Activated CD8-positive, alpha-beta T cell treated with anti-CD3 and anti-CD28 coated beads for 36 hours (primary cell): Measurements from ENCODE around the gene CBR1. TPM values are rescaled to one million over a fixed set of nuclear protein-coding genes. Genes with fewer than 3 reads are reported as not detected.

Experiments used
- ATAC-seq: fragments of 200-7000 bp; cut with Tn5 transposase; one replicate; pipeline ENCODE4 v1.10.0; 2021; ENCODE audit warnings: mild to moderate bottlenecking, moderate library complexity
- CTCF ChIA-PET: fragments of 350-600 bp; sonication (Branson Sonifier 250); formaldehyde crosslinking; loops from one replicate; lab custom pipeline; 2021; ENCODE audit warnings: antibody characterized with exemption; lab: Charles Lee
- POLR2A ChIA-PET: fragments of 350-600 bp; sonication (Branson Sonifier 250); formaldehyde crosslinking; loops from one replicate; lab custom pipeline; 2021; ENCODE audit warnings: antibody characterized with exemption; lab: Charles Lee
- DNase-seq: peaks from one replicate; pipeline ENCODE4 v3.0.0-alpha.2; 2020
- H3K27ac Mint-ChIP-seq: one replicate; pipeline ENCODE4 v1.8.0; 2021; ENCODE audit warnings: mild to moderate bottlenecking, mixed read lengths
- H3K27me3 Mint-ChIP-seq: one replicate; pipeline ENCODE4 v1.8.0; 2021; ENCODE audit warnings: mixed read lengths
- H3K36me3 Mint-ChIP-seq: one replicate; pipeline ENCODE4 v1.8.0; 2021; ENCODE audit warnings: low read depth, mixed read lengths
- H3K4me1 Mint-ChIP-seq: one replicate; pipeline ENCODE4 v1.8.0; 2021; ENCODE audit warnings: low read depth, mixed read lengths
- H3K4me3 Mint-ChIP-seq: one replicate; pipeline ENCODE4 v1.8.0; 2021; ENCODE audit warnings: mild to moderate bottlenecking, moderate library complexity, mixed read lengths
- H3K9me3 Mint-ChIP-seq: one replicate; pipeline ENCODE4 v1.8.0; 2021; ENCODE audit warnings: mixed read lengths
- intact Hi-C: fragments of 100-400 bp; cut with micrococcal nuclease; formaldehyde crosslinking; loops from one replicate; pipeline ENCODE4 v1.10.0; 2022
- total RNA-seq, 2 experiments: library from RNA; stranded (reverse); gene quantifications; one replicate each; pipeline ENCODE4 v1.2.3, GENCODE V29; 2021
- TF ChIP-seq, protein P1 (sequence below): fragments of 200-600 bp; IDR thresholded peaks from one replicate; pipeline ENCODE4 v1.8.0; 2022; ENCODE audit warnings: antibody characterized with exemption, mild to moderate bottlenecking

Gene CBR1
- total RNA-seq, 2 experiments from 2014 or later: 37.1 to 43.2 TPM

- no peak for ATAC-seq
- Mint-ChIP-seq H3K27me3 (no peaks in the 10 kb centered on the region), H3K4me1 (peaks cover 4% of the 10 kb centered on the region), H3K36me3 (peaks cover 1% of the 10 kb centered on the region), H3K4me3 (no peak overlapping the region), H3K9me3 (no peaks in the 10 kb centered on the region), H3K27ac (no peak overlapping the region)
- TF ChIP-seq, protein P1, sequence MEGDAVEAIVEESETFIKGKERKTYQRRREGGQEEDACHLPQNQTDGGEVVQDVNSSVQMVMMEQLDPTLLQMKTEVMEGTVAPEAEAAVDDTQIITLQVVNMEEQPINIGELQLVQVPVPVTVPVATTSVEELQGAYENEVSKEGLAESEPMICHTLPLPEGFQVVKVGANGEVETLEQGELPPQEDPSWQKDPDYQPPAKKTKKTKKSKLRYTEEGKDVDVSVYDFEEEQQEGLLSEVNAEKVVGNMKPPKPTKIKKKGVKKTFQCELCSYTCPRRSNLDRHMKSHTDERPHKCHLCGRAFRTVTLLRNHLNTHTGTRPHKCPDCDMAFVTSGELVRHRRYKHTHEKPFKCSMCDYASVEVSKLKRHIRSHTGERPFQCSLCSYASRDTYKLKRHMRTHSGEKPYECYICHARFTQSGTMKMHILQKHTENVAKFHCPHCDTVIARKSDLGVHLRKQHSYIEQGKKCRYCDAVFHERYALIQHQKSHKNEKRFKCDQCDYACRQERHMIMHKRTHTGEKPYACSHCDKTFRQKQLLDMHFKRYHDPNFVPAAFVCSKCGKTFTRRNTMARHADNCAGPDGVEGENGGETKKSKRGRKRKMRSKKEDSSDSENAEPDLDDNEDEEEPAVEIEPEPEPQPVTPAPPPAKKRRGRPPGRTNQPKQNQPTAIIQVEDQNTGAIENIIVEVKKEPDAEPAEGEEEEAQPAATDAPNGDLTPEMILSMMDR: no peak
- ChIA-PET POLR2A (no interaction called here), CTCF (no interaction called here)
- DNase-seq: no peak
- intact Hi-C loops: loop anchor here (10.0 kb wide), 1 partner anchor 80 kb away; no protein-coding TSS in a partner anchor
Measured at GRCh38 chr21:36024782-36025181, 45.0 kb upstream of the CBR1 start.

- ATAC-seq: no peak
Measured at GRCh38 chr21:36027347-36027746, 42.5 kb upstream of the CBR1 start.

GRCh38 chr21:36028127-36029069 lies 41.4 kb upstream of the CBR1 start:
- intact Hi-C loops: loop anchor here (10.0 kb wide), 1 partner anchor 84 kb away; no protein-coding TSS in a partner anchor
- DNase-seq (peak; percentile 73), ATAC-seq (peak; percentile 86)
- H3K9me3 Mint-ChIP-seq: no peaks in the 10 kb centered on the region
- no peak overlapping the region for H3K4me3 Mint-ChIP-seq
- CTCF ChIA-PET: interaction anchor here (0.7 to 2.7 kb wide), 22 partner anchors 10 to 1336 kb away, joined by 3 to 10 read pairs (median 3); no protein-coding TSS in a partner anchor
- H3K27ac Mint-ChIP-seq: no peak overlapping the region
- POLR2A ChIA-PET: no interaction called here
- H3K4me1 Mint-ChIP-seq: peaks cover 4% of the 10 kb centered on the region
- H3K36me3 Mint-ChIP-seq: no peaks in the 10 kb centered on the region
- H3K27me3 Mint-ChIP-seq: no peaks in the 10 kb centered on the region
- TF ChIP-seq, protein P1: peak; percentile 99

More at GRCh38 chr21:36027347-36027746, 42.5 kb upstream of the CBR1 start:
- ChIA-PET CTCF (interaction anchor here (0.8 to 2.7 kb wide), 14 partner anchors 9 to 1335 kb away, joined by 3 to 10 read pairs (median 4); no protein-coding TSS in a partner anchor), POLR2A (interaction anchor here (0.6 kb wide), 1 partner anchor 9 kb away, joined by 3 read pairs; no protein-coding TSS in a partner anchor)
- DNase-seq: no peak
- Mint-ChIP-seq H3K4me1 (peaks cover 4% of the 10 kb centered on the region), H3K27ac (no peak overlapping the region), H3K27me3 (no peaks in the 10 kb centered on the region), H3K36me3 (no peaks in the 10 kb centered on the region), H3K9me3 (no peaks in the 10 kb centered on the region), H3K4me3 (no peak overlapping the region)
- TF ChIP-seq, protein P1: no peak
- intact Hi-C loops: loop anchor here (10.0 kb wide), 1 partner anchor 83 kb away; no protein-coding TSS in a partner anchor

DNA sequence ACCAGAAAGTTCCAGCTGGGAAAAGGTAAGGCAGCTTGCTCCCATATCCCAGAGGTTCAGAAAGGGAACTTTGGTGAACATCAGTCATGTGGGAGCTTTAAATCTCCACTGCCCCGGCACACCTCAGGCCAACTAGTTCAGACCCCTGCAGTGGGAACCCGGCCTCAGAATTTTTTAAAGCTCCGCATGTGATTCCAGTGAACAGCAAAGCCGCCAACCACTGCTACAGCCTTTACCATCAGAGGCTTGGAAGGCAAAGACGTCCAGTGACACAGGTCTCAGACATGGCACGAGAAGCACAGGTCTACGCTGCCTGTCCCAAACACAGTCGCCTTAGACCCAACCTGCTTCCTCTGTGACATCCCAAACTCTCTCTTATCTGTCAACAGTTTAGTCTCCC lies 40.5 kb upstream of the CBR1 start:
- H3K36me3 Mint-ChIP-seq: no peaks in the 10 kb centered on the region
- ChIA-PET CTCF (interaction anchor here (0.6 to 2.7 kb wide), 8 partner anchors 11 to 1337 kb away, joined by 3 to 10 read pairs (median 3); no protein-coding TSS in a partner anchor), POLR2A (no interaction called here)
- H3K4me3 Mint-ChIP-seq: no peak overlapping the region
- no peaks in the 10 kb centered on the region for H3K9me3 Mint-ChIP-seq
- no peak overlapping the region for H3K27ac Mint-ChIP-seq
- no peak for ATAC-seq
- TF ChIP-seq, protein P1: no peak
- intact Hi-C loops: loop anchor here (10.0 kb wide), 1 partner anchor 85 kb away; no protein-coding TSS in a partner anchor
- no peaks in the 10 kb centered on the region for H3K27me3 Mint-ChIP-seq
- peaks cover 4% of the 10 kb centered on the region for H3K4me1 Mint-ChIP-seq
- DNase-seq: no peak
